Measurements from ENCODE around the gene LAG3.

The LAG3 gene

DNA sequence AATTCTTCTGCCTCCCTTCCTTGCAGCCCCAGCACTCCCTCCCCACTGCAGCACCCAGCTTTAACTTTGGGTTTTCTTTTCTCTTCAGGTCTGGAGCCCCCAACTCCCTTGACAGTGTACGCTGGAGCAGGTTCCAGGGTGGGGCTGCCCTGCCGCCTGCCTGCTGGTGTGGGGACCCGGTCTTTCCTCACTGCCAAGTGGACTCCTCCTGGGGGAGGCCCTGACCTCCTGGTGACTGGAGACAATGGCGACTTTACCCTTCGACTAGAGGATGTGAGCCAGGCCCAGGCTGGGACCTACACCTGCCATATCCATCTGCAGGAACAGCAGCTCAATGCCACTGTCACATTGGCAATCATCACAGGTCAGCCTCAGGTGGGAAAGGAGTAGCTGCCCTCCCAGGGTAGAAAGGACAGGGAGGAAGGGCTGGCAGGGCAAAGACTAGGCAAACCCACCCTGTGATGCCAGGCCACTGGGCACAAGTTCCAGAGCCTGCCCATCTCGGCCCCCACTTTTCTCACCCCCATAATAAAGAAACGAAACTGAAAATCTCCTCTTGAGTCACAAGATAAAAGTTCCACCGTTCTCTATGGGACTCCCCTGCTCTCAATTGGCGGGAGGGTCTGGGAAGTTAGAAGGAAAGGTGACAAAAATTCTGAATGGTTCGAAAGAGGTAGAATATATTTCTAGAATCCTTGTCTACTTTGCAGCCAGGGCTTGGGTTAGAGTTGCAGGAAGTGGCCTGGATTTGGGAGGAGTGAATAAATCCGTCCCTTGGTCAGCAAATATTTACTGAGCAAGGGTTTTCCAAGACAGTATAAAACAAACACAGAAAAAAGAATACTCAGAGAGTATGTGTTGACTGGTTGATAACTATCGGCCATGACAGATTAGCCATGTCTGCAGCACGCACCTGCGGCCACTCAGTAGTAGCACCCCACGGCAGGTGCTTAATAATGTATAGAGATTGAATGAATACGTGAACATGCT lies 3.2 kb downstream of the LAG3 start:
- no peak for TF ChIP-seq CTCF (IDR thresholded peaks at IDR 0.05)
- H3K4me3 ChIP-seq (ENCODE audit: low read depth in 1 of 2, low read length in 1 of 2): no peak overlapping the region
- no peaks in the 10 kb centered on the region for H3K9me3 ChIP-seq
- H3K36me3 ChIP-seq: no peaks in the 10 kb centered on the region
- peaks cover 83% of the 10 kb centered on the region for H3K27me3 ChIP-seq
- H3K4me1 ChIP-seq (ENCODE audit: control insufficient read depth in 1 of 2, insufficient read depth in 1 of 2, low read depth in 1 of 2, low read length in 1 of 2): peaks cover 18 to 24% of the 10 kb centered on the region in 2 experiments
- no peak overlapping the region for H3K27ac ChIP-seq

DNA sequence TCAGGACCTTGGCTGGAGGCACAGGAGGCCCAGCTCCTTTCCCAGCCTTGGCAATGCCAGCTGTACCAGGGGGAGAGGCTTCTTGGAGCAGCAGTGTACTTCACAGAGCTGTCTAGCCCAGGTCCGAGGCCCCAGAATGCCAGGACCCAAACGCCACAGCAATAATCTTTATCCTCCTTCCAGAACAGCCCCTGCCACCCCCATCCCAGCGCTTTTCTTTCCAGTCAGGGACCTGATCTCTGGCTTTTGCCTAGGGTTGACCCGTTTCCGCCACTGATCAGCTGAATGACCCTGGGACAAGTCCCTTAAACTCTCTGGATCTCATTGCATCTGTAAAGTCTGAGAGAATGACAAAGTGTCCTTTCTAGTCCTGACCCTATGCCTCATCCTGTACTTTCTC lies 5.1 kb downstream of the LAG3 start:
- Histone ChIP-seq H3K27me3 (peaks cover 64% of the 10 kb centered on the region), H3K27ac (no peak overlapping the region), H3K36me3 (no peaks in the 10 kb centered on the region), H3K4me1 (ENCODE audit: control insufficient read depth in 1 of 2, insufficient read depth in 1 of 2, low read depth in 1 of 2, low read length in 1 of 2) (peaks cover 17 to 19% of the 10 kb centered on the region in 2 experiments), H3K9me3 (no peaks in the 10 kb centered on the region), H3K4me3 (ENCODE audit: low read depth in 1 of 2, low read length in 1 of 2) (no peak overlapping the region)
- TF ChIP-seq CTCF (IDR thresholded peaks at IDR 0.05): no peak

- H3K4me1 ChIP-seq (ENCODE audit: control insufficient read depth in 1 of 2, insufficient read depth in 1 of 2, low read depth in 1 of 2, low read length in 1 of 2): peaks cover 12 to 15% of the 10 kb centered on the region in 2 experiments
- H3K4me3 ChIP-seq (ENCODE audit: low read depth in 1 of 2, low read length in 1 of 2): peak overlapping the region; percentile 51 to 60
- TF ChIP-seq CTCF (IDR thresholded peaks at IDR 0.05): no peak
- H3K27ac ChIP-seq: no peak overlapping the region
- H3K9me3 ChIP-seq: no peaks in the 10 kb centered on the region
- H3K27me3 ChIP-seq: peaks cover 56% of the 10 kb centered on the region
- no peaks in the 10 kb centered on the region for H3K36me3 ChIP-seq
Observed at GRCh38 chr12:6778217-6778573, 5.9 kb downstream of the LAG3 start.

DNA sequence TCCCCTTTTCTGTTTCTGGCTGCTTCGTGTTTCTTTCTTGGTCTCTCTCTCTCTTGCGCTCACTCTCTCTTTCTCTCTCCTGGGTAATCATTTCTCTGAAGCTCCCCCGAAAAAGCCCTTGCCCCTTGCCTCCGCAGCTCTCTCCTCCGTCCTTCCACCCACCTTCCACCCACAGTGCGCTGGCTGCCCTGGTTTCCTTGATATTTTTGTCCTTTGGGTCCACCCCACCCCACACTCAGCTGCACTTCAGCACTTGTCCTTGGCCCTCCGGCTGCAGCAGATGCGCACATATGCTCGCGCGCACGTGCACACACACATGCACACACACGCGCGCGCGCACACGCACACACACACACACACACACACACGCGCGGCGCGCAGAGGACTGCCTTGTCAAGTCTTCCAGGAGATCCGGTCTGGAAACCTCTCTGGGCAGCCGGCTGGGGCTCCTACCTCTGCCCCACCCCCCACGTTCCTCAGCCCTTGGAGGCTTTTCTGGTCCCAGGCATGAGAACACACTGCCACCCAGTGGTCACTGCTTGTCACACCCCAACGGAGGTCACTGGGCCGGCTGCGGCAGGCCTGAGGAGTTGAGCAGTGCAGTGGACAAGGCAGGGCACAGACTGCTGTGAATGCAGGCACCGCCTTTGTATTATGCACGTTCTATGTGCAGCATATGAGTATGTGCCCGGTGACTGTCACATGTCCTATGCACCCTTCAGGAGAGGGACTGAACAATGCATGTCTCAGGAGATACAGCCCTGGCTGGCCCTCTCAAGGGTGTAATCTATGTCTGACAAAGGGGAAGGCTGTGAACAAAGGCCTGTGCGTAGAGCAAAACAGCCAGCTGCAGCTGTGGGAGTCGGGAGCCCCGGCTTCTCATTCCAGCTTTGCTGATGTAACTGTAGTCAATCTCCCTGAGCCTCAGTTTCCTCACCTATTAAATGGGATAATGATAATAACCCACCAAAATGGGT lies 6.5 kb downstream of the LAG3 start:
- peak overlapping the region; percentile 51 to 60 for H3K4me3 ChIP-seq (ENCODE audit: low read depth in 1 of 2, low read length in 1 of 2)
- H3K9me3 ChIP-seq: no peaks in the 10 kb centered on the region
- peaks cover 49% of the 10 kb centered on the region for H3K27me3 ChIP-seq
- peaks cover 12 to 16% of the 10 kb centered on the region in 2 experiments for H3K4me1 ChIP-seq (ENCODE audit: control insufficient read depth in 1 of 2, insufficient read depth in 1 of 2, low read depth in 1 of 2, low read length in 1 of 2)
- peak overlapping the region; percentile 10 for H3K27ac ChIP-seq
- H3K36me3 ChIP-seq: no peaks in the 10 kb centered on the region
- TF ChIP-seq CTCF (IDR thresholded peaks at IDR 0.05): peak; percentile 93

DNA sequence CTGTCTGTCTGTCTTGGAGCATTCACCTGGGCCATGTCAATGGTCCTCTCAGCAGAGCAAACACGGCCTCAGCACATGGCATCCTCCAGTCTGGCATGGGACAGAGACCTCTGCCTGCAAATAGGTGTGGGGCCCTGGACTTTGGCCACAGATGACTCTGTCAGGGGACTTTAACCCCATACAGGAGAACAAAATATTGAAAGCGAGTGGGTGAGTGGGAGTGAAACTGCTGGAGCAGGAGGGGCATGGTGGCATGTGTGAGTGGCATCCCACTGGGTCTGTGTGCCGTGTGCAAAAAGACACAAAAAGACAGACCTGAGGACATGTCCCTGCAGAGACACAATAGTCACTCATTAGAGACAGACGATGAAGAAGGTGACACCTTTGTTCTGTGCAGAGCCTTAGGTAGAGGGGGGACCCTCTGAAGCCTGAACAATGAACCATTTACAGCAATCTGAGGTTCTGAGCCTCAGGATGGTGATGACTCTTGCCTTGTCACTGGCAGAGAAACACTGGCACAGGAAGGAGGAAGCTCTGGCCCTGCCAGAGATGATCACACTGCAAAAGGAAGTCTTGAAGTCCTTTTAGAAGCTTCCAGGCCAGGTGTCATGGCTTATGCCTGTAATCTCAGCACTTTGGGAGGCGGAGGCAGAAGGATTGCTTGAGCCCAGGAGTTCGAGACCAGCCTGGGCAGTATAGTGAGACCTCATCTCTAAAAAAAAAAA lies 7.5 kb downstream of the LAG3 start:
- Histone ChIP-seq H3K27me3 (peaks cover 39% of the 10 kb centered on the region), H3K4me3 (ENCODE audit: low read depth in 1 of 2, low read length in 1 of 2) (no peak overlapping the region), H3K27ac (no peak overlapping the region), H3K36me3 (no peaks in the 10 kb centered on the region), H3K4me1 (ENCODE audit: control insufficient read depth in 1 of 2, insufficient read depth in 1 of 2, low read depth in 1 of 2, low read length in 1 of 2) (peaks cover 21 to 26% of the 10 kb centered on the region in 2 experiments), H3K9me3 (no peaks in the 10 kb centered on the region)
- no peak for TF ChIP-seq CTCF (IDR thresholded peaks at IDR 0.05)

Measured in neutrophil (primary cell).